Loucy (cell line): Measurements from ENCODE around the gene PCDHB5.
"Not testable (repeated sequence)": the region's sequence is repeated elsewhere in the genome, so short reads cannot be mapped to it uniquely, and the experiment has no call there.

ENCODE experiments used
- EZH2phosphoT487 ChIP-seq: fragments of 200-600 bp; IDR thresholded peaks from 2 replicates; pipeline ENCODE4 v1.6.1; 2018; ENCODE audit warnings: antibody characterized with exemption, mild to moderate bottlenecking, moderate library complexity, borderline replicate concordance
- TF ChIP-seq, protein P1 (sequence below): fragments of 200-600 bp; sonication (generic); conservative IDR thresholded peaks from 2 replicates; pipeline ENCODE4 v1.5.1; 2014; ENCODE audit warnings: mild to moderate bottlenecking, antibody characterized with exemption, low read length

DNA sequence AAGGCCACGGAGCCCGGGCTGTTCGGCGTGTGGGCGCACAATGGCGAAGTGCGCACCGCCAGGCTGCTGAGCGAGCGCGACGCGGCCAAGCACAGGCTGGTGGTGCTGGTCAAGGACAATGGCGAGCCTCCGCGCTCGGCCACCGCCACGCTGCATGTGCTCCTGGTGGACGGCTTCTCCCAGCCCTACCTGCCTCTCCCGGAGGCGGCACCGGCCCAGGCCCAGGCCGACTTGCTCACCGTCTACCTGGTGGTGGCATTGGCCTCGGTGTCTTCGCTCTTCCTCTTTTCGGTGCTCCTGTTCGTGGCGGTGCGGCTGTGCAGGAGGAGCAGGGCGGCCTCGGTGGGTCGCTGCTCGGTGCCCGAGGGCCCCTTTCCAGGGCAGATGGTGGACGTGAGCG is 32.5 kb upstream of the PCDHB5 start:
- TF ChIP-seq, protein P1, sequence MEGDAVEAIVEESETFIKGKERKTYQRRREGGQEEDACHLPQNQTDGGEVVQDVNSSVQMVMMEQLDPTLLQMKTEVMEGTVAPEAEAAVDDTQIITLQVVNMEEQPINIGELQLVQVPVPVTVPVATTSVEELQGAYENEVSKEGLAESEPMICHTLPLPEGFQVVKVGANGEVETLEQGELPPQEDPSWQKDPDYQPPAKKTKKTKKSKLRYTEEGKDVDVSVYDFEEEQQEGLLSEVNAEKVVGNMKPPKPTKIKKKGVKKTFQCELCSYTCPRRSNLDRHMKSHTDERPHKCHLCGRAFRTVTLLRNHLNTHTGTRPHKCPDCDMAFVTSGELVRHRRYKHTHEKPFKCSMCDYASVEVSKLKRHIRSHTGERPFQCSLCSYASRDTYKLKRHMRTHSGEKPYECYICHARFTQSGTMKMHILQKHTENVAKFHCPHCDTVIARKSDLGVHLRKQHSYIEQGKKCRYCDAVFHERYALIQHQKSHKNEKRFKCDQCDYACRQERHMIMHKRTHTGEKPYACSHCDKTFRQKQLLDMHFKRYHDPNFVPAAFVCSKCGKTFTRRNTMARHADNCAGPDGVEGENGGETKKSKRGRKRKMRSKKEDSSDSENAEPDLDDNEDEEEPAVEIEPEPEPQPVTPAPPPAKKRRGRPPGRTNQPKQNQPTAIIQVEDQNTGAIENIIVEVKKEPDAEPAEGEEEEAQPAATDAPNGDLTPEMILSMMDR: not testable (repeated sequence)
- TF ChIP-seq EZH2phosphoT487: not testable (repeated sequence)
